ENCODE results near the gene ELAPOR1. TPM values are rescaled to one million over a fixed set of nuclear protein-coding genes. Genes with fewer than 3 reads are reported as not detected.
"Not testable (repeated sequence)": the region's sequence is repeated elsewhere in the genome, so short reads cannot be mapped to it uniquely, and the experiment has no call there.

ELAPOR1 gene
- total and polyA plus RNA-seq, 2 experiments from 2014 or later: 0.54 to 1.2 TPM

DNA sequence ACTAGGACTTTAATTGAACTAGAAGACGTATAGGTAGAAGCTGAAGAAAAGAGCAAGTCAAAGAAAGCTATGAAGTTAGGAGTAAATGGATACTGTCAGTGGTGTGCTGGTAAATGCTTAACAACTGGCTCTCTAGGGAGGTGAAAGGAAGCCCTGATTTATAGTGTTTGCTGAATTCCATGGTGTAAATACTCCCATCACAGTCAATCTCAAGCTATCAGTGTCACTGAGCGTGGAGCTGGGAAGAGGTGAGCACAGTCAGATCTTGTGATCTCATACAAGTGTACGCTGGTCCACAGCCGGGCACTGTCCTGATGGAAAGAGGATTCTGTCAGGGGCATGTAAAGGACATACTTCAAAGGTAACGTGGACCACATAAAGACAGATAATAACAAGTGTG is 28.3 kb downstream of the ELAPOR1 start:
- Histone ChIP-seq H3K9ac (no peak overlapping the region), H2AFZ (no peak overlapping the region), H3F3A (ENCODE audit: insufficient read depth) (no peaks in the 10 kb centered on the region), H3K27ac (no peak overlapping the region), H3K9me3 (ENCODE audit: low read depth) (no peaks in the 10 kb centered on the region), H3K9me2 (ENCODE audit: insufficient read depth) (no peaks in the 10 kb centered on the region), H3K27me3 (replicated peaks; ENCODE audit: insufficient read depth) (no peaks in the 10 kb centered on the region), H3K4me3 (no peak overlapping the region), H3K4me2 (ENCODE audit: unreplicated experiment) (no peak overlapping the region), H3K4me1 (ENCODE audit: insufficient read depth) (no peaks in the 10 kb centered on the region), H3K79me2 (ENCODE audit: insufficient read depth) (no peaks in the 10 kb centered on the region), H3K36me3 (ENCODE audit: low read depth) (no peaks in the 10 kb centered on the region), H4K20me1 (ENCODE audit: insufficient read depth) (no peaks in the 10 kb centered on the region)
- in situ Hi-C loops (cut with MboI): no loop called here
- TF ChIP-seq EZH2 (IDR thresholded peaks at IDR 0.05; ENCODE audit: insufficient read depth, poor library complexity, severe bottlenecking) (no peak), EZH2phosphoT487 (IDR thresholded peaks at IDR 0.05; ENCODE audit: insufficient read depth, low read depth) (no peak)
- no peak for DNase-seq
- WGBS, 2 experiments (ENCODE audit: low coverage in 1 of 2, low lambda C conversion rate in 2 of 2, missing lambda C conversion rate in 2 of 2): 73 to 80% methylated on average over 5 of the region's 5 CpGs

DNA sequence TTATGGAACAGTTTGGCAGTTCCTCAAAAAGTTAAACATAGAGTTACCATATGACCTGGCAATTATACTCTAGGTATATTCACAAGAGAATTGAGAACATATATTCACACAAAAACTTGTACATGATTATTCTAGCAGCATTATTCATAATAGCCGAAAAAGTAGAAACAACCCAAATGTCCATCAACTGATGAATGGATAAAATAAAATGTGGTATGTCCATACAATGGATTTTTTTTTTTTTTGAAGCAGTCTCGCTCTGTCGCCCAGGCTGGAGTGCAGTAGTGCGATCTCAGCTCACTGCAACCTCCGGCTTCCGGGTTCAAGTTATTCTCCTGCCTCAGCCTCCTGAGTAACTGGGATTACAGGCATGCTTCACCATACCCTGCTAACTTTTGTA is 28.8 kb downstream of the ELAPOR1 start:
- DNase-seq; H3K9me3 ChIP-seq (ENCODE audit: low read depth); H3F3A ChIP-seq (ENCODE audit: insufficient read depth); H3K4me3 ChIP-seq; H3K79me2 ChIP-seq (ENCODE audit: insufficient read depth); H2AFZ ChIP-seq; H3K27ac ChIP-seq; H3K27me3 ChIP-seq (replicated peaks; ENCODE audit: insufficient read depth); H3K9me2 ChIP-seq (ENCODE audit: insufficient read depth); H4K20me1 ChIP-seq (ENCODE audit: insufficient read depth); H3K4me1 ChIP-seq (ENCODE audit: insufficient read depth); H3K36me3 ChIP-seq (ENCODE audit: low read depth); in situ Hi-C loops (cut with MboI); H3K4me2 ChIP-seq (ENCODE audit: unreplicated experiment); H3K9ac ChIP-seq: not testable (repeated sequence)
- WGBS, 2 experiments (ENCODE audit: low coverage in 1 of 2, low lambda C conversion rate in 2 of 2, missing lambda C conversion rate in 2 of 2): 92 to 95% methylated on average over 6 of the region's 6 CpGs

DNA sequence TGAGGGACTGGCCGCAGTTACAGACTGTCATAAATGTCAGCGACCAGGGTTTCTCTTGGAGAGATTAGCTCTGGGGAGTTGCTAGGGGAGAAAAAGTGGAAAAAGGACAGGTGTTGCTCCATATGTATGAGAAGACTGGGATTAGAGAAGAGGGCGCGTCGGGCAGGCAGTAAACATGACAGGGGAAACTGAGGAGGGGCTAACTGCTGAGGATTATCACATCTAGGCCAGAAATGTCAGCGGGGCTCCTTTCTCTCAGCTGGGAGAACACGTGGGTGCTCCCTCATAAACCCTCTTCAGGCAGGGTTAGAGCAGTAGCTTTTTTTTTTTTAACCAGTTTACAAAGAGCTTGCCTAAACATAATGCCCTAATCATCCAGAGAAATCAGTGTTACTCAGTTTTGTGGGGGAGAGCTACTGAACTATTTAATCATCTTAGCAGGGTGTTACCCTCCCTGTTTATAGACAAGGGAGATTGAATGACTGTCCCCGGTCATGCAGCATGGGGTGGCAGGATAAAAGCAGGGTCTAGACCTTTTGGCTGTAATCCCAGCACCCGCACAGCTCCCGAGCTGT is 35.2 kb downstream of the ELAPOR1 start:
- TF ChIP-seq EZH2phosphoT487 (IDR thresholded peaks at IDR 0.05; ENCODE audit: insufficient read depth, low read depth) (no peak), EZH2 (IDR thresholded peaks at IDR 0.05; ENCODE audit: insufficient read depth, poor library complexity, severe bottlenecking) (no peak)
- peak; percentile 34 for DNase-seq
- Histone ChIP-seq H3K36me3 (ENCODE audit: low read depth) (no peaks in the 10 kb centered on the region), H3K4me2 (ENCODE audit: unreplicated experiment) (no peak overlapping the region), H3F3A (ENCODE audit: insufficient read depth) (no peaks in the 10 kb centered on the region), H3K79me2 (ENCODE audit: insufficient read depth) (no peaks in the 10 kb centered on the region), H3K4me3 (no peak overlapping the region), H2AFZ (no peak overlapping the region), H3K9ac (no peak overlapping the region), H3K9me3 (ENCODE audit: low read depth) (no peaks in the 10 kb centered on the region), H3K27ac (no peak overlapping the region), H3K9me2 (ENCODE audit: insufficient read depth) (no peaks in the 10 kb centered on the region), H3K4me1 (ENCODE audit: insufficient read depth) (peaks cover 7% of the 10 kb centered on the region), H4K20me1 (ENCODE audit: insufficient read depth) (no peaks in the 10 kb centered on the region), H3K27me3 (replicated peaks; ENCODE audit: insufficient read depth) (no peaks in the 10 kb centered on the region)
- in situ Hi-C loops (cut with MboI): no loop called here
- 69 to 71% methylated on average over 10 of the region's 10 CpGs for WGBS, 2 experiments (ENCODE audit: low coverage in 1 of 2, low lambda C conversion rate in 2 of 2, missing lambda C conversion rate in 2 of 2)

DNA sequence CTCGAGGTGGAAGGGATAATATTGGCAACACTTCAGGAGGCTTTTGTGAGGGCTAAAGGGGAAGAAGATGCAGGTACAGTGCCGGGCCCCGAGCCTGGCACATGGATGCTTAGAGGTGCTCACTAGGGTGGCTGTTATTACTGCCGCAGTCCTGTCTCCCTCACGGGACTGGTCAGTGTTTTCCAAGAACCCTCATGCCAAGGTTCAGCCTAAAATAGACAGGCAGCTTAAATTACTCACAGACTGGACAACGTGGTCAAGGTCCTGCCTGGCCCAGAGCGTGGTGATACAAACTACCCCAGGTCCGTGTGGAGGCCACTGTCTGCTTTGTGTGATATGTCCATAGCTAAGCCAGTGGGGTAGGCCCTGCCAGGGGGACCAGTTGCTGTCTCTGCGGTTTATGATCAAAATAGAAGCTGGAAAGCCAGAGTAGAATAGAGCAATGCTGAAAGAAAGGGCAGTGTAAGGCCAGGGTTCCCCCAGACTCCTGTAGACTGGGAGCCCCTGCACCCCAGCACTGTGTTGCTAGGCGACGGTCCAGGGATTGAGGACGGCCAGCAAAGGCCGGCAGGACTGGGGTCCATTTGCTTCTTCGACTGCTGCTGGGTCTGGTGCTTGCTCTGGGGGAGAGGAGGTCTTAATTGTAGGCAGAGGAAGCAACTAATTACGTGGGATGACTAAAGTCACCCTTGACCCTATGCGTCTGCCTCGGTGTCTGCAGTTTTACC is 36.1 kb downstream of the ELAPOR1 start:
- Histone ChIP-seq H3K36me3 (ENCODE audit: low read depth) (no peaks in the 10 kb centered on the region), H3K4me2 (ENCODE audit: unreplicated experiment) (no peak overlapping the region), H3K4me3 (no peak overlapping the region), H2AFZ (no peak overlapping the region), H3K9ac (no peak overlapping the region), H4K20me1 (ENCODE audit: insufficient read depth) (no peaks in the 10 kb centered on the region), H3K27ac (no peak overlapping the region), H3F3A (ENCODE audit: insufficient read depth) (no peaks in the 10 kb centered on the region), H3K9me3 (ENCODE audit: low read depth) (no peaks in the 10 kb centered on the region), H3K4me1 (ENCODE audit: insufficient read depth) (peaks cover 7% of the 10 kb centered on the region), H3K9me2 (ENCODE audit: insufficient read depth) (no peaks in the 10 kb centered on the region), H3K27me3 (replicated peaks; ENCODE audit: insufficient read depth) (no peaks in the 10 kb centered on the region), H3K79me2 (ENCODE audit: insufficient read depth) (no peaks in the 10 kb centered on the region)
- WGBS, 2 experiments (ENCODE audit: low coverage in 1 of 2, low lambda C conversion rate in 2 of 2, missing lambda C conversion rate in 2 of 2): 69 to 73% methylated on average over 17 of the region's 17 CpGs
- DNase-seq: no peak
- no peak for TF ChIP-seq EZH2phosphoT487 (IDR thresholded peaks at IDR 0.05; ENCODE audit: insufficient read depth, low read depth)
- TF ChIP-seq EZH2 (IDR thresholded peaks at IDR 0.05; ENCODE audit: insufficient read depth, poor library complexity, severe bottlenecking): no peak
- in situ Hi-C loops (cut with MboI): no loop called here
